HG03442 (cell line): ENCODE results near the gene CD248.
A peak's percentile ranks its signal among the peaks of the same experiment; 100 is the strongest.
"Not testable (repeated sequence)": the region's sequence is repeated elsewhere in the genome, so short reads cannot be mapped to it uniquely, and the experiment has no call there.

ENCODE experiments used
- ATAC-seq: cut with Tn5 transposase; IDR thresholded peaks from one replicate; pipeline ENCODE4 v1.9.1; 2021; ENCODE audit warnings: mild to moderate bottlenecking, moderate library complexity; ENCODE audit not compliant: unreplicated experiment

Gene CD248

DNA sequence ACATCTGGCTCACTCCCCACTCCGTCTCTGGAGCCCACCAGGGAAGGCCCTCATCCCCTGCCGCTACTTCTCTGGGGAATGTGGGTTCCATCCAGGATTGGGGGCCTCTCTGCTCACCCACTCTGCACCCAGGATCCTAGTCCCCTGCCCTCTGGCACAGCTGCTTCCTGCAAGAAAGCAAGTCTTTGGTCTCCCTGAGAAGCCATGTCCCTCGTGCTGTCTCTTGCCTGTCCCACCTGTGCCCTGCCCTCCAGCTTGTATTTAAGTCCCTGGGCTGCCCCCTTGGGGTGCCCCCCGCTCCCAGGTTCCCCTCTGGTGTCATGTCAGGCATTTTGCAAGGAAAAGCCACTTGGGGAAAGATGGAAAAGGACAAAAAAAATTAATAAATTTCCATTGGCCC, 39.8 kb downstream of the CD248 start:
- ATAC-seq, result not testable (repeated sequence)

DNA sequence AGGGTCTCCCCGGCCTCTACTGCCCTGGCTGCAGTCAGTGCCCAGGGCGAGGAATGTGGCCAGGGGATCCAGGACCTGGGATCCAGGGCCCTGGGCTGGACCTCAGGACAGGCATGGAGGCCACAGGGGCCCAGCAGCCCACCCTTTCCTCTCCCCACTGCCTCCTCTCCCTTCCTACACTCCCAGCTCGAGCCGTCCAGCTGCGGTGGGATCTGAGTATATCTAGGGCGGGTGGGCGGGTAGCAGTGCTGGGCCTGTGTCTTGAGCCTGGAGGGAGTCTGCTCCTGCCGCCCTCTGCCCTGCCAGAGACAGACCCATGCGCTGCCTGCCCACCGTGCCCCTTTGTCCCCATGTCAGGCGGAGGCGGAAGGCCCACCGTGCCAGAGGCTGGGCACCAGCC, 40.2 kb downstream of the CD248 start:
- ATAC-seq, result not testable (repeated sequence)

DNA sequence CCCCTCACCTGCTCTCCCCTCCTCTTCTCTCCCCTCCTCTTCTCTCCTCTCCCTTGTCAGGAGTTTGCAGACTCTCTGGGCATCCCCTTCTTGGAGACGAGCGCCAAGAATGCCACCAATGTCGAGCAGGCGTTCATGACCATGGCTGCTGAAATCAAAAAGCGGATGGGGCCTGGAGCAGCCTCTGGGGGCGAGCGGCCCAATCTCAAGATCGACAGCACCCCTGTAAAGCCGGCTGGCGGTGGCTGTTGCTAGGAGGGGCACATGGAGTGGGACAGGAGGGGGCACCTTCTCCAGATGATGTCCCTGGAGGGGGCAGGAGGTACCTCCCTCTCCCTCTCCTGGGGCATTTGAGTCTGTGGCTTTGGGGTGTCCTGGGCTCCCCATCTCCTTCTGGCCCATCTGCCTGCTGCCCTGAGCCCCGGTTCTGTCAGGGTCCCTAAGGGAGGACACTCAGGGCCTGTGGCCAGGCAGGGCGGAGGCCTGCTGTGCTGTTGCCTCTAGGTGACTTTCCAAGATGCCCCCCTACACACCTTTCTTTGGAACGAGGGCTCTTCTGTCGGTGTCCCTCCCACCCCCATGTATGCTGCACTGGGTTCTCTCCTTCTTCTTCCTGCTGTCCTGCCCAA, 40.7 kb downstream of the CD248 start:
- ATAC-seq, result no peak

DNA sequence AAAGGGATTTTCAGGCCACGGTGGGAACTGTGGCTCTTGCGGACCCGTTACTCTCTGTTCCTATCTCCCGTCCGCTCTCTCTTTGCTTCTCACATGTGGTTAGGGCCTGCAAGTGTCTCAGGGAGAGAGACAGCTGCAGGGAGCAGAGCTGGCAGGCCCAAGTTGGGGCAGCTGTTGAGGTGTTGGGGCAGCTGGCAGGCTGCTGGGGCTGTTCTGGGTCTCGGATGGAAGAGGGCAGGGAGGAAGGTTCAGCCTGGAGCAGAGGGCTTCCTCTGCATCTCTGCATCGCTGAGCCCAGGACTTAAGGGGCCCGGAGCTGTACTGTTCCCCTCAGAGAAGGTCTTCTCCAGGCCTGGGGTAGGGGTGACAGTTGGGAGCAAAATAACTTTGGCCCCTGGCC, 41.4 kb downstream of the CD248 start:
- no peak for ATAC-seq

DNA sequence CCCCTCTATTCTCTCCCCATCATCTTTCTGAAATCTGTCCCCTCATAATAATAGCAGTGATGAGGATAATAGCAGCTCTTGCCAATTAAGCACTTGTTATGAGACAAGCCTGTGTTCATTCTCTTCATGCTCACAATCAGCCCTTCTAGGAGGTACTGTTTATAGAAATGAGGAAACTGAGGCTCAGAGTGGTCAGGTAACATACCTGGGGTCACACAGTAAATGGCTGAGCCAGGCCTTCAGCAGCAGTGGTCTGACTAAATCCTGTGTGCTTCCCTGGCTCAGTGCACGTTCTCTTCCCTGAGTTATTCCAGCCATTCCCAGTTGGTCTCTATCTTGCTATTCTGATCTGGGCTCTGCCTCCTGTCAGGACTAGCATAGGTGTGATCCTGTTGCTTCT, 42.6 kb downstream of the CD248 start:
- ATAC-seq, result no peak

DNA sequence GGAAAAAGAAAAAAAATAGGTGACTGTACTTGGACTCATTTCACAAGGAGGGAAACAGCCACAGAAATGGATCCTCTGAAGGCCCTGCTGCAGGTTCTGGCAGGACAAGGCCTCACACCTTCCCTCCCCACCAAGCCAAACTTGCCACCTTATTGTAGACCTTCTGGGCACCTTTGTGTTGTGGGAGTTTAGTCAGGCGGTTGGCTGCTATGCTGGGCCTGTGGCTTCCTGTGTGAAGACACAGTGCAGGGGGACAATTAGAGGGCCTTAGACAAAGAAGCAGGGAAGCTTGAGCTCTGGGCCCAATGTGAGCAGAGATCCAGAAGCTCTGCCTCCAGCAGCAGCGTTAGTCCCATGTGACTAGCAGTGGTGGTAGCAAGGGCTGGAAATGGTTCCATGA, 44.2 kb downstream of the CD248 start:
- no peak for ATAC-seq

DNA sequence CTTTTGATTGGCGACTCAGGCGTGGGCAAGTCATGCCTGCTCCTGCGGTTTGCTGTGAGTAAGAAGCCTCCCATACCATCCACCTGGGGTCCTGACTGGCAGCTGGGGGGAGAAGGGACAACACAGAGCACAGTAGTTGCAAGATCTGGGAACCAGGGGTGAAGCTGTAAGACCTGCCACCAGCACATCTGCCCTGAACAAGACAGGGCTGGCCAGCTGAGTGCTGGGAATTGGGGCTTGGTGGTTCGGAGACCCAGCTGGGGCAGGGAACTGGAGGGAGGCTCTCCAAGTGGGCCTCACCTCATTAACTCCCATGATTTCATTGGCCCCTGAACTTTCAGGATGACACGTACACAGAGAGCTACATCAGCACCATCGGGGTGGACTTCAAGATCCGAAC, 45.0 kb downstream of the CD248 start:
- ATAC-seq, result no peak

DNA sequence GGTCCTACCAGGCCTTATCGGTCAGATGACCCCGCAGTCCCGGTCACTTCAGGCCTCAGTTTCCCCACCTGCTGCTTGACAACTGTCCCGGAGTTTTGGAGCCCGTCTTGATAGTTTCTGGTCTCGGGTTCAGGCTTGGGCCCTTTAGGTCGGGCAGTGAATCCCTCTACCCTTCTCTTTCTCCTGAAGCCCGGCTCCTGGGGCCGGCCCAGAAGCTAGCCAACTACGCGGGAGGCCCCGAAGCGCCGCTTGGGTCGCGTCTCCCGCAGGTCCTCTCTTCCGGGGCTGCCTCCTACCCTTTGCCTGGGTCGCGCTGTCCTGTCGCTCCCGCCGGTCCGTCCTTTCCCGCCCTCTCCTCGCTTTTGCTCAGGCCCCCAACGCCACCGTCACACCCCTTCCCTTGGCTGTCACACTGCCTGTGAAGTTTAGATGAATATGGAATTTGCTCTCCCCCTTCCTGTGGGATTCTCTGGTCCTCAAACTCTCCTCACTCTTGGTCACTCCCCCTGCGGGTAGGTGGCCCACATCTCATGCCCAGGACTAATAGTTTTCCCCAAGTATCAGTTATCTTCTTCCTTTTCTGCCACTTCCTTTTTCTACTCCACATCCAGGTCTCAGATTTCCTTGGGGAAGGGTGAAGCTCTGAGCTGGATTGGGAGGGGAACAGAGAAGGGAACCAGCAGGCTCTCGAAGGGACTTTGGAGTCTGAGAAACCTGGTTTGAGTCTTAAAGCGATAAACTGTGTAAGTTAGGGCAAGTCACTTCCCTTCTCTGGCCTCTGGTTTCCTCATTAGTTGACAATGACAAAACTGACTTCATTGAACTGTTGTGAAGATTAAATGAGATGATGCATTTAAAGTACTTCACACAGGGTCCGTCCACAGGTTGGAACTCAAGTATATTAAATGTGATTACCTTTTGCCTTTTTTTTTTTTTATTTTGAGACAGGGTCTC, 47.6 kb downstream of the CD248 start:
- no peak for ATAC-seq

DNA sequence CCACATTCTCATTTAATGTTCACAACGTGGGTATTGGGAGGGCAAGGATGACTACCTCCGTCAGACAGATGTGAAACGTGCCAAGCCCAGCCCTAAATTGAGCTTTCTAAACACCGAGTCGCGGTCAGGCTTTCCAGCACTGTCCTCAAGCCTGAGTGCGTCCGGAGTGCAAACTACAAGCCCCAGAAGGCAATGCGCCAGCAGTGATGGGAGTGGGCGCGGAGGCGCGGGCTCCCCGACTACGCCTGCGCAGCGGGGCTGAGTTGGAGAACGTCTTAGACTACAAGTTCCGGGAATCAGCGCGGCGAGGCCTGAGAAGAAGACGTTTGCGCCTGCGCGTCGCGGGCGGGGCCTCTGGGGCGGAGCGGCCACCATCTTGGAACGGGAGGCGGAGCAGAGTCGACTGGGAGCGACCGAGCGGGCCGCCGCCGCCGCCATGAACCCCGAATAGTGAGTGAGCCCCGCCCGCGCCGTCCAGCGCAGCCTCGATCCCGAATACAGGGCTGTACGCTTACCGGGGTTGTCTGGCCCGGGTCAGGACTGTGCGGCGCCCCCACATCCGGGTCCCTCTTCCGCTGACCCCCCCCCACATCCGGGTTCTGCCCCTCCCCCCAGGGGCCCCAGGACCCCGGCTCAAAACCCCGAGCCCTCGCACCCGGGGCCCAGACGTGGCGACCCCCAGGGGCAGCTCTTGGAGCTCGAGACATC, 48.4 kb downstream of the CD248 start, which contains the start of gene RAB1B:
TSS of gene RAB1B (plus strand) at position 396 of the 708 bp plus-strand sequence. CDS start at position 437, 41 bp downstream.
- ATAC-seq, result peak; percentile 73

DNA sequence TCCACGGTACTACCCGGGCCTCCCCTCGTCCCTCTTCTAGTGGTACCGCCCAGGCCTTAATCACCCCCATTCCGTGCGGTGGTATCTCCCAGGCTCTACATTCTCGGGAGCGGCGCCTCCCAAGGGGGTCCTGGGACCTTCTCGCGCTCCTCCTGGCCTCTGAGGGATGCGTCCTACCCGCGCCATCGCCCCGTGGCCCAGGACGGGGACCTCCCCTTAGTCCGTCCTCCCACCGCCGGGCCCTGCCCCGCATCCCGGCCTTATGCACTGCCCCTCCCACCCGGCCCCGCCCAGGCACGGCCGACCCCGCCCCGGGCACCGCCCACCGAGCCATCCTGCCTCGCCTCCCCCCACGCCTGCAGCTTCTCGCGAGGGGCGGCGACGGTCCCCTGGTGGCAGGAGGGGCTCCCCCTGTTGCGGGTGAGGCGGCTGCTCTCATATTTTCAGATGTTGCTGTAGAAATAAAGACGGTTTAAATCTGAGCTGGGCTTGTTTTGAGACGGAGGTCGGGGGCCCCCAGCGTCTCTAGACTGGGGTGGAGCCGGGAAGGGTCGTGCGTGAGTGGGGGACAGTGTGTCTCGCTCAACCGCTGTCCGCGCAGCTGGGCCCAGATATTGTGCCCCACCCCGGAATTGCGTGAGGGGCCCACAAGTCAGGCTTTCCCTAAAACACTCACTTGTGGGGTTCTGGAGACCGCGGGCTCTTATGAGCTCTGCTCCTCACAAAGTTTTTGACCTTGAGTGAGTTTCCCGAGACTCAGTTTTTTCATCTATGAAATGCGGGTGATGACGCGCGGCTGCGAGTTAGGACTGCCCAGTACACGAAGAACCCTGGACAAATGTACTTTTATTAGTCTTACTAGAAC, 49.2 kb downstream of the CD248 start:
- peak; percentile 34 for ATAC-seq

DNA sequence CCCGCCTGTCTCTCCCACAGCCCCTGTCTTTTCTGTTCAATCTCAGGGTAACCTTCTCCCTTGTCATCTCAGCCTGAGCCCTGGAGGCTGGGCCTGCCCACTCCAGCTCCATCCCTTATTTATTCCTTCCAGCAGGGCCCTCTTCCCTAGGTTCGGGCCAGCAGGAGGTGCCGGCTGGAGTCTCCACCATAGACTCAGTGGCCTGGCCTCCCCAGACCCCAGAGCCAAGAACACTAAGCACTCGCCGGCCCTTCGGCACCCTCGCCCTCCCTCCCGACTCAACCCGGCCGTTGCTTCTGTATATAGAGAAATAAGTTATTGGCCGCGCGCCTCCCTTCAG, 49.8 kb downstream of the CD248 start:
- no peak for ATAC-seq

DNA sequence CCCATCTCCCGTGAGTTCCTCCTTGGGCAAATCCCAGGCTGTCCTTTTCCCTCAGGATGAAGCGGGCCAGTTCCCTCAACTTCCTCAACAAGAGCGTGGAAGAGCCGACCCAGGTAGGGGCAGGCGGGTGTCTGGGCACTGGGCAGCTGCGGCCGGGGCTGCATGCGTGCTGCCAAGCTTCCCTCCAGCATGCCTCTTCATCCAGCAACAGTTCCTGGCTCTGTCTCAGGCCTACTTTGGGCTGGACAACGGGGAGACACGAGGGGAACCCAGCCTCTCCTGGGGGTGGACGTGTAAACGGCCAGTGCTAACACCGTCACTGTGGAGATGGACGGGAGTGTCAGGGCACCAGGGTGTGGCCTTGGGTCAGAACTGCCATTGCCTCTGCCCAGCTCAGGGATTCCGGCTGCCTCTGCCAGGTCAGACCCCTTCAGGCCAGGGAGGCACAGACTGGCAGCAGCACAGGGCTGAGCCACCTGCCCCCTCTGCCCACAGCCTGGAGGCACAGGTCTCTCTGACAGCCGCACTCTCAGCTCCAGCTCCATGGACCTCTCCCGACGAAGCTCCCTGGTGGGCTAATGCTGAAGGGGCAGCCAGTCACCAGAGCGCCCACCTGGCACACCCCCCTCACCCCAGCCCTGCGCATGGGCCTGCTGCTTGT, 50.3 kb downstream of the CD248 start:
- no peak for ATAC-seq

DNA sequence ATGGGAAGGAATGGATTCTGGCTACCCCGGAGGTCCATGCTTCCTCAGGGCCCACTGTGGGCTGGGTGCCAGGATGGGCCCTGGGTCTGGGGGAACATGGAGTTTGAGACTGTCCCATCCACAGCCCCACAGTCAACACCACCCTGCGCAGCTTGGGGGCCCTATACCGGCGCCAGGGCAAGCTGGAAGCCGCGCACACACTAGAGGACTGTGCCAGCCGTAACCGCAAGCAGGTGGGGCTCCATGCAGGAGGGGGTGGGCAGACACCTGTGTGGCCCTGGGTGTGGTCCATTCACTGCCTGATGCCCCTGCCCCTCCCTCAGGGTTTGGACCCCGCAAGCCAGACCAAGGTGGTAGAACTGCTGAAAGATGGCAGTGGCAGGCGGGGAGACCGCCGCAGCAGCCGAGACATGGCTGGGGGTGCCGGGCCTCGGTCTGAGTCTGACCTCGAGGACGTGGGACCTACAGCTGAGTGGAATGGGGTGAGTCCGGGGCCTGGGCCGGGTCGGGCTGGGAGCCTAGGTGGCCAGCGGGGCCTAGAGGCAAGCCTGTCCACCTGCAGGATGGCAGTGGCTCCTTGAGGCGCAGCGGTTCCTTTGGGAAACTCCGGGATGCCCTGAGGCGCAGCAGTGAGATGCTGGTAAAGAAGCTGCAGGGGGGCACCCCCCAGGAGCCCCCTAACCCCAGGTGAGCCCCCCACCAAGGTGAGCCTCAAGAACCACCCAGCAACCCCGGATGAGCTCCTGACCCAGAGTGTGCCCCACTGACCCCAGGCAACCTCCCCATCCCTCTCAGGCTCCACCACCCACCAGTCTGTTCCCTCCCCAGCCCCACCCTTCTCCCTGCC, 51.1 kb downstream of the CD248 start:
- ATAC-seq, result no peak

DNA sequence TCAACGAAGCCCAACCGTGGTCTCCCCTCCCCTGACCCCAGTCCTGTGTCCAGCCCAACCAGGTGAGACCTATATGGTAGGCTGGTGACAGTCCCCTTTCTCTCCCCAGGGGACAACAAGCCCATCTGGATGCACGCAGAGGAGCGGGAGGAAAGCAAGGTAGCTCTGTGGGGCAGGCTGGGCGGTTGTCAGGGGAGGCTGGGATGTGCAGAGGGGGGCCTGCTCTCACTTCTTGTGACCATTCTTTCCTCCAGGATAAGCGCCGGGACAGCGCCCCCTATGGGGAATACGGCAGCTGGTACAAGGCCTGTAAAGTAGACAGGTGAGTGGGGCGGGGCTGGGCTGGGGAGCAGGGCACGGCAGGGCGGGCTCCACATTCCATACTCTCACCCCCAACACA, 51.9 kb downstream of the CD248 start:
- no peak for ATAC-seq
